HuH-7 (cell line): Measurements from ENCODE around the gene PCARE.

Experiments
- DNase-seq: peaks from one replicate; pipeline ENCODE4 v3.0.0; 2011; ENCODE audit warnings: low spot score

The PCARE gene

DNA sequence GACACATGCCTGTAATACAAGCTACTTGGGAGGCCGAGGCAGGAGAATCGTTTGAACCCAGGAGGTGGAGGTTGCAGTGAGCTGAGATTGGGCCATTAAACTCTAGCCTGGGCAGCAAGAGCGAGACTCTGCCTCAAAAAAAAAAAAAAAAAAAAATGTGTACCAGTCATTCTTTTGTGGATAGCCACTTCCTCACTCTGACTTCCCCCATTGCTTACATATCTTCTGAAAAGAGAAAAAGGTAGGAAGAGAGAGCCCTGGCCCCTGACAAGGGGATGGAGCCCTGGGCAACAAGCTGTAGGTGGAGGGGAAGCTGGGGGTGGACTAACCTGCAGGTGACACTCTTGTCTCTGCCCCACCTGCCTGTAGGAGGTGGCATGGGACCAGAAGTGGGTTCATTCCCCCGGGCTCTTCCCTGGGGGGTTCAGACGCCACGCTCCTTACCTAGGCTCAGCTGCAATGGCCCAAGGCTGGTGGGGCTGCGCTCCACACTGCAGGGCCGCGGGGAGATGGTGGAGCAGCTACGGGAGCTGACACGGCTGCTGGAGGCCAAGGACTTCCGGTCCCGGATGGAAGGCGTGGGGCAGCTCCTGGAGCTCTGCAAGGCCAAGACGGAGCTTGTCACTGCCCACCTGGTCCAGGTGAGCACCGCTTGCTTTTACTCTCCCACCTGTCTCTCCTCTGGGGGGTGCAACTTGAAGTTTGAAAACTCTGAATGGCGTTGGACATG is 39.1 kb downstream of the PCARE start:
- DNase-seq: no peak

DNA sequence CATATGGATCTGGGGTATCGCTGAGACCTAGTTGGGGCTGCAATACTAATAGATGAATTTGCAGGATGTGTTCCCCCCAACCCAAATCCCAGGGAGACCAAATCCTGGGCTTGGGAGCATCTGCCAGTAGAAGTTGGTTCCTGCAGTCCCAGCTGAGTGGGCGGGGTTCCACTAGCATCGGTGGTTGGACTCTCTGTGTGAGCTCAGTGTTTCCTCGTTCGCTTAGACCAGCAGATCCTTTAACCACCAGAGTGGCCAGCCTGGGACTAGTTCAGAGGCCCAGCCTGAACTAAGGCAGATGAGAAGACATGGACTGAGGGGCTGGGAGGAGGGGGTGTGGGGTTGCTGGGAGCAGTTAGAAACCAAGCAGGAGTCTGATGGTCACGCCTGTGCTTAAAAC is 40.7 kb downstream of the PCARE start:
- DNase-seq: no peak

DNA sequence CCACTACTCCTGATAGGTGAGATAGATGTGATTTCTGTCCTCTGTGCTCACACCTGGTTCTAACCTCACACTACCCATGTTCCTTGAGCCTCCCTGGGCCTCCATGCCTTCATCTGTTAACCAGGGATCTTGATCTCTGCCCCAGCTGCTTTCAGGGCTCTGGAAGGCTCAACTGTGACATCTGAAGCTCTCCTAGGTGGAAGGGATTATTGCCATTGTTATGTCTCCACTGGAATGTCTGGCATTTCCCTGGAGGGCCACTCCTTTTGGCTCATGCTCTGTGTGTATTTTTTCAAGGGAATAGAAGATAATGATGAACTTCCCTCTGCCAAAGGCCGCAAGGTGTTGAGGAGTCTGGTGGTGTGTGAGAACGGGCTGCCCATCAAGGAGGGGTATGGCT is 41.2 kb downstream of the PCARE start:
- peak; percentile 20 for DNase-seq

DNA sequence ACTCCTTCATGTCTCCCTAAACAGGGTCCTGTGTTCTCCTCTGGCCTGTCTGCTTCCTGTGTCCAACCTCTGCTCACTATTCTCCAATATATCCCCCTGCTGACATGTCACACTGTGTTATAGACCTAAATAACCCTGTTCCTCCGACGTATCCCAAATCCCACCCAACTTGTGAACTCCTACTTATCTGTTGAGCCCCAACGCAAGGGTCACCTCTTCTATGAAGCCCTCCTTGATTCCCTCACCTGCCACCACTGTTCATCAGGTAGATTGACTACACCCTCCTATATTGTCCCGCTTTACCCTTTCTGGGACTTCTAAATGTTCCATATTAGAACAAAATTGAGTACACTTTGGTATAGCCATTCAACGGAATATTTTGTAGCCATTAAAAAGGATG is 42.1 kb downstream of the PCARE start:
- no peak for DNase-seq

DNA sequence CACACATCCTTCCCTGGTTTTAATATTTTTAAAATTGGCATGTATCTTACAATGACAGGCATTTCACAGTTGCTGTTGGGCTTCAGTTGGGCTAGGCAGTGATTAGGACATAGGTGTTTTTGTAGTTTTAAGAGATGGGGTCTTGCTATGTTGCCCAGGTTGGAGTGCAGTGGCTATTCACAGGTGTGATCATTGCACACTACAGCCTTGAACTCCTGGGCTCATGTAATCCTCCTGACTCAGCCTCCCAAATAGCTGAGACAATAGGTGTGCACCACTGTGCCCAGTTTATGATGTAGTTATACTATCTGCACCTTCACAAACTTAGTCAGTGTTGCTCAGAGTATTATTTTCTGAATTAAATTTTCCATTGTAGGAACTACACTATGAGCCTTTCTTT is 43.3 kb downstream of the PCARE start:
- no peak for DNase-seq

DNA sequence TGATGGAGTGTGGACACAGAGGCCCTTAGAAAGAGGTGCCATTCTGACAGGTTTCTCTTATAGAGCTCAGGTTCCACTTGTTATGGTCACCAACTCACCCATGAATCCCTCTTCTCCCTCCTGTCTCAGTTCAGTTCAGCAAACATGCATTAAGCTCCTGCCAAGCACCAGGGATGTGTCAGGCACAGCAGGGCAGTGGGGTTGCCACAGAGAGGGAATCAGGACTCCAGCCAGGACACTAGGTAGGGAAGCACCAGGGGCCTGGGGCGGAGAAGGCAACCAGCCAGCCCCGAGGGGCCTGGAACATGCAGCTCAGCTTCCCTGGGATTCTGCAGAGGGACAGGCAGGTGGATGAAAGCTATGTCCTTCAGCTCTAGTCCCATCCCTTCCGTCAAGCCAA is 48.6 kb downstream of the PCARE start:
- DNase-seq: no peak

DNA sequence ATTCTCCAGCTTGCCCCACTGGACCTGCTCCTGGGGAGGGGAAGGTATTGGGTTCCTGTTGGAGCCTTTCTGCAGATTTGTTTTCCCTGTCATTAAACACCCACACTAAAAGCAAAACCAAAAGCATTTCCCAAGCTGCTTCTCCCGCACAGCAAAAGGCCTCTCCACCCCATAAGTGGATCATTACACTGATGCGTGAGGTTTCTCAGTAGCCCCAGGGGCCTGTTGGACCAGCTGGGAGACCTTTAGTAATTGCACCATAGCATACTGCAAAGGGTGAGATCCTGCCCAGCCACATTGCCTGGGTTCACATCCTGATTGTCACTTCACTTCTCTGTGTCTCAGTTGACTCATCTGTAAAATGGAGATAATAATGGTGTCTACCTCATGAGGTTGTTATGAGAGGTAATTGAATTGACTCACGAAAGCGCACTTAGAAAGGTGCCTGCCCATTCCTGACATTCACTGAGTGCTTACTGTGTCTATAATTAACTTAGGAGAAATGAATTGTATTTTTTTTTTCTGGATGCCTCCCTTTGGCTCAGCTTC is 49.4 kb downstream of the PCARE start:
- DNase-seq: no peak

DNA sequence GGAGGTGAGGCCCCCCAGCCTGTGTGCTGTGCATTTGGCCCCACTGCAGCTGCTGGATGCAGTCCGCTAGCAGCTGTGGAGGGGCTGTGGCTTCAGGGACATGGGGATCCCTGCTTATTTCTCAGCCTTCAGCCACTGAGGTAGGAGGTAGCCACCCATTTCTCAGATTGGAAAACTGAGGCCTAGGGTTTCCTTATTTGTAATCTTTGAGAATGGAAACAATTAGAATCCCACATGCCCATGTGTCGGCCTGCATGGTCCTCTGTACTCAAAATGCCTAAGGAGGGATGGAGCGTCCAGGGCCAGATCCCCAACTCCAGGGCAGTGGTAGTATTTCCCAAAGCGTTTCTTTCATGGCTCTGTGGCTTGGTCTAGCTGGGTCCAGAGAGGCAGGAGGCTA is 51.1 kb downstream of the PCARE start:
- DNase-seq: no peak

DNA sequence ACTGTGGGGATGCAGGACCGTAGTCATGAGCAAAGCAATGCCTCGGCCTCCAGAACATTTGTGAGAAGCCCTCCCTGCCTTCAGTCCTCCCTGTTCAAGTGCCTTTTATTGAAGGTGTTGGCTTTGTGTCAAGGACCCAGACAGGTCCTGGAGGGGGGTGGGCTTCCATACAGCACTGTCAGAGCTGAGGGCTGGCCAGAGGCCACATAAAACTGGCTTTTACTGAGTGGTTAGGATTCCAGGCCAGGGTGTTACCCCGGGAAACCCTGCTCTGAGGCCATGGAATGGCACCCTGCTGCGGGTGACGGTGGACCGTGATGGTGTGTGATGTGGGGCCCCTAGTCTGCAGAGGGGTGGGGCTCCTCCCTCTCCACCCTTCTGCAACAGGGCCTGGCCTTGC is 51.6 kb downstream of the PCARE start:
- no peak for DNase-seq

DNA sequence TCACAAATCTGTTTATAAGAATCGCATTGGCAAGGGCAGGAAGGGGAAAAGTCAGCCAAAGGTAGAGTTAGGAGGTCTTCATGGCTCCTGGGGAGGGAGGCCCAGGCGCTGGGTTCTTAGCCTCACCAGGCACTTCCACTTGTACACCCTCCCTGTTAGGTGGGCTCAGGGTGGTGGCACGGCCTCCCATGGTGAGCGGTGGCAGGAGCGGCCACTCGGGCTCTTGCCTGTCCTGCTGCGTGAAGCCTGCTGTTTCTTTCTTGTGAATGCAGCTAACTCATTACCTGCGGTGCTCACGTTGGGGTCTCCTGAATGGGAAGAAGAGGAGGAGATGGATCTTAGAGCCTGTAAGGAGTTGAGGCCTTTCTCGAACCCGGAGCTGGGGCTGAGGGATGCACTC is 52.4 kb downstream of the PCARE start:
- DNase-seq: no peak

DNA sequence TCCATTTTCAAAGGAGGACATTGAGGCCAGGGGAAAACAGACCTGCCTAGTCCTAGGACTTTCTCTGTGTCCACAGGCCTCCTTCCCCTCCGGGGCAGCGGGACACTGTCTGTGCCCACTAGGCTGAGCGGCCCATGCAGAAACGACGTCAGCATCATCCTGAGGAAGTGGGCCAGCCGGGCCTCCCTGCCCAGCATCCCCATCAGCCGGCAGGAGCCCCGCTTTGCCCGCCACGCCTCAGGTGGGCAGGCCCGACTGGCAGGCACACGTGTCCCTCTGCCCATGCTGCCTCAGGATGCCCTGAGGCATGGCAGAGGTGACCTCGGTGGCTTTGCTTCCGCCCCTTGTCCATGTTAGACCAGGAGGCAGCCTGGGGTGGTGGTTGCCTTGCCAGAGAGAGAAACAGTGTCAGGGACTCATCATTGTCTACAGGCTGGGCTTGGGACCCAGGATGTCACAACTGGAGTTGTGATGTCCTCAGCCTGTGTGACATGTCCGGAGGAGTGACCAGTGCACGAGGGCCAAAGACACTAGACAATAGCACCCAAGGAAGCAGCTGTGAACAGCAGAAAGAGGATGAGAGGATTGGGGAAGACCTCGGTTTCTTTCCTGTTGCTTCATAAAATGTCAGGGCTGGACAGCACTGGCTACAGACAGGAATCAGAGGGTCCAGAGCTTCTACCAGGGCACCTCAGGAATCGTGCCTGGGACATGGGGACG is 56.4 kb downstream of the PCARE start:
- DNase-seq: no peak

DNA sequence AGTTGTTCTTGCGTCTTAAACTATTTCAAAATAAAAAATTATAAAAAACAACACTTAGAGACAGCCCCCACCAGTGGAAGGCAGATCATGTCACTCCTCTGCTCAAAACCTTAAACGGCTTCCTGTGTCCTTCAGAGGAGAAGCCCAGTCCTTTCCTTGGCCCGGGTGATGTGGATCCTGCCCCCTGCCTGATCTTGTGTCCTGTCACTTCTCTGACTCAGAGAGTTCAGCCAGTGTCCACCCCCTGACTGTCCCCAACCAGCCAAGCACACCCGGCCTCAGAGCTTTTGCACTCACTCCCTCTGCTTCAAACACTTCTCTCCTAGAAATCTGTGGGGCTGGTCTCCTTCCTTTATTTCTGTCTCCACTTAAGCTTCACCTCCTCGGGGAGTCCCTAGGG is 57.8 kb downstream of the PCARE start:
- DNase-seq: no peak

DNA sequence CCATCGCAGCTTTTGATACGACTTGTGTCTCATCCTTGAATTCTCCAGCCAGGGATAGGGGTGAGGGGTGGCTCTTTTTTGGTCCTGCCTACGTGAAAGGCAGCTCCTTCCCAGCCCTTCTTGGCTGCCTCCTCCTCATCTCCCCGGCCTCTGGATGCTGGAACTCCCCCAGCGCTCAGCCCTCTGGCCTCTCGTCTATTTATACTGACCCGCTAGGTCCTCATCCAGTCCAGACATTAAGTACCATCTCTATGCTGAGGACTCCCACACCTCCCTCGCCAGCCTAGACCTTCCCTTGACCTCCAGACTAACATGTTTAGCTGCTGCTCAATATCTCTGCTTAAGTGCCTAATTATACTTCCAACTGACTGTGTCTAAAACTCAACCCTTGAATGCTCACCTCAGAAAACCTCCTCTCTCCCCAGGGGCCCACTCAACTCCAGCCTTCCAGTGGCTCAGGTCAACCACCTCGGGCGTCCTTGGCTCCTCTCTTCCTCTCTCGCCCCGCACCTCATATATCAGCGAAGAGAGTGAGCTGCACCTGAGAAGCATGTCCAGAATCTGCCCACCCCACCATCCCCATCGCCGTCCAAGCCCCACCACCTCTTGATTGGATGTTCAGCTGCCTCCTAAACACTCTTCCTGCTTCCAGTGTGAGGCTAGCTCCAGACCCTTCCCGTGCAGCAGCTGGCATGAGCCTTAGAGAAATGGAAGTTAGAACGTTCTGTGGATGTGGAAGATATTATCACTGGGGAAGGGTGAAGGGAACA is 58.4 kb downstream of the PCARE start:
- no peak for DNase-seq

DNA sequence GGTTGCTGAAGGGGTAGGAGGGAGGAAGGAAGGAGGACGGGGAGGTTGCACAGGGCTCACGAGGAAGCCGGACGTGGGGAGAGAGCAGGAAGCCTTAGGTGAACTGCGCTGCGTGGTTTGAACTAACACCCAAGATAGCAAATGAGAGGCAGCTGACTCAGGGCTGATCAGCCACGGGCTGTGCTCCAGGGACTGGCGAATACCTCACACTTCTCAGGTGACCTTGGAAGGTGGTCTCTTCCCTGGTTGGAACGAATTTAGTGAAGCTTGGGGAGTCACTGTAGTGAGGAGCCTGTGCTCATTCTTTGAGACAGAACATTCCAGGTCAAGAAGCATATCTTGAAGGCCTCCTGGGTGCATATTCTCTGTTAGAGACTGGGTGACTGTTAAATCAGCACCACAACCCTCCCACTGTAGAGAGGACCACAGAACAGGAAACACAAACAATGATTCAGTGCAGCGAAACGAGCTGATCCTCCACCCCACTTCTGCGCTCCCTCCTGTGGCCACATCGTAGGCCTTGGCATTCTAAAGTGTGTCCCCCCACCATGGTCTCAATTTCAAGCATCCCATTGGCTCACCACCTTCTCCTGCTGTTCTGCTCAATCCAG is 59.4 kb downstream of the PCARE start:
- DNase-seq: no peak

DNA sequence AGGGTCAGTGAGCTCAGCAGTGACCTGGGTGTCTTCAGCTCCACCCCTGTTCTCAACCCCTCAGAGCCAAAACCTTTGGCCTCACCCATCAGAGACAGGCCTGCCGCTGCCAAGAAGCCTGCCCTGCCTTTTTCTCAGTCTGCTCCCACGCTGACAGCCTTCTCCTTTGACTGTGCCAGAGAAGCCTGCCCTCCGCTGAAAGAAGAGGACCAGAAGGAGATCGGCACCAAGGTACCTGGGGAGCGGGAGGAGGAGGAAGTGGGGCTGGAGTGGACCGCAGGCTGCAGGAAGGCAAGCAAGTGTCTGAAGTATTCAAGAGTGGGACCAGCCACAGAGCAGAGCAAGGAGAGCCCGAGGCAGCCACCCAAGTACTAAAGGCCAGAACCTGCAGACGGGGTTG is 60.0 kb downstream of the PCARE start:
- no peak for DNase-seq

DNA sequence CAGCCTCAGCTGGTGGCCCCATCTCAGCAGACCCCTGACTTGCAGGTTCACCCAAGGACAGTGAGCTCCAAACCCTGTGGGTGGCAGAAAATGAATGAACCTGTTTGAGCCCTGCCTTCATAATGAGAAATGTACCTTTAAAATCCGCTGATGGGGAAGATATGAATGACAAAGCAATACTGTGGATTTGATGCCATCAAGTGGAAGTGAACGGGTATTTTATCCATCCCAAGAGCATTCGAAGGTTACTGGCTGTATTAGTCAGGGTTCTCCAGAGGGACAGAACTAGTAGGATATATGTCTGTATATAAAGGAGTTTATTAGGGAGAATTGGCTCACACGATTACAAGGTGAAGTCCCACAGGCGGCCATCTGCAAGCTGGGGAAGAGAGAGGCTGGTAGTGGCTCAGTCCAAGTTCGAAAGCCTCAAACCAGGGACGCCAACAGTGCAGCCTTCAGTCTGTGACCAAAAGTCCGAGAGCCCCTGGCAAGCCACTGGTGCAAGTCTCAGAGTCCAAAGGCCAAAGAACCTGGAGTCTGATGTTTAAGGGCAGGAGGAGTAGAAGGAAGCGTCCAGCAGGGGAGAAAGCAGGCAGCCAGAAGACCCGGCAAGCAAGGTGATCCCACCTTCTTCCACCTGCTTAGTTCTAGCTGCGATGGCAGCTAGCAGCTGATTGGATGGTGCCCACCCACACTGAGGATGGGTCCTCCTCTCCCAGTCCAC is 61.1 kb downstream of the PCARE start:
- no peak for DNase-seq

DNA sequence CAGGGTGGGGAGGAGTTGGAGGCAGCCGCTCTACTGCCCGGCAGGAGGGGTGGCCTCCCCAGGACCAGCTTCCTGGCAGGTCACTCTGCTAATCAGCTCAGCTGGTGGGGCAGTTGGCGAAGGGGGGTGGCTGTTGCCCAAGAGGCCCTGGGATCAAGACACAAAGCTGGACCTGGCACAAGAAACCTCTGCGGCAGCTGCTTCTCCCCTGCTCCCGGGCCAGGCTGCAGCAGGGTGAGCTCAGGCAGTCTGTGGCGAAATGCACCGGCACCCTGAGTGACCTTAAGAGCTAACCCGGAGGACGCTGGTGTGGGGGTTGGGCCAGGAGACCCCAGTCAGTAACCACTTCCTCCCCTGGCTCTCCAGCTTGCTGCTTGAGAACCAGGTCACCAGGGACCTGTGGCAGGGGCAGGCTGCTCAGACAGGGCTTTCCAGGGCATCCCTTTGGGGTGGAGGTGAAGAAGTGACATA is 62.1 kb downstream of the PCARE start:
- DNase-seq: no peak
